ENCODE results near the gene GREM2. TPM values are rescaled to one million over a fixed set of nuclear protein-coding genes. Genes with fewer than 3 reads are reported as not detected.

The GREM2 gene
- polyA plus RNA-seq (2013, experiment 1 of 4), result 0.15 TPM
- polyA plus RNA-seq (2013, experiment 2 of 4), result 0.11 TPM
- 0.43 TPM for polyA plus RNA-seq (2013, experiment 3 of 4)
- polyA plus RNA-seq (2013, experiment 4 of 4), result 0.53 TPM

DNA sequence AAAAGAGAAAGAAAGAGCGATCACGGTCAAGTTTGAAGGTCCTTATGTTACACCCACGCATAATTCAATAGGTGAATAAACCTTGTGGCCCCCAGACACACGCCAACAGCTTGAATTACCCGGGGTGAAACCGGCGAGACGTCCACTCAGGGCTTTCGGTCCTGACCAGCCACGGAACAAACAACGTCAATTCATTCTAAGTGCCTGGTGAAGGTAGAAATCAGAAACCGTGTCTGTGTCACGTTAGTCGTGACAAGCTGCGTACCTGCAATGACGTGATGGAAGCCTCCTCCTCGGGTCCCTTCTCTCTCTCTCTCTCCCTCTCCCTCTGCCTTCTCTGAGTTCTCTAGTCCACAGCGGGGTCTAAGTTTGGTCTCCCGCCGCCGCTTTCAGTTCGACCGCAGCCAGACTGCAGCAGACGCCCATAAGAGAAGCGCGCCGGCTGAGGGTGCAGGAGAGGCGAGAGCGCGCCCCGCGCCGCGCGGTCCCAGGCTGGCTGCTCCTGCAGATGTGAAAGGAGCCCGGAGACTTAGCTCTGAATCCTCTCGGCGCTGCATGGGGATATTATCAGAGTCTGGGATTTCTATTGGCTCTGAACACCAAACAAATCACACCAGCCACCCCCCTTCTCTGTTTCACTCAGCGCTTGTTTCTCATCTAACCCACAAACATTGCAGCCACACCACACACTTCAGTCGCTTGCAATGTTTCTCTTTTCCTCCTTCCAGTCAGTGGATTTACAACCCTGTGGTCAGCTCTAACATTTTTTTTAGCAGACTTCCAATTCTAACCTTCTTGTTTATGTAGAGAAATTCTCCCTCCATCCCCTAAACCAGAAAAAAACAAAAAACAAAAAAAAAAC lies at the start of gene GREM2:
GREM2 (minus strand) TSS at position 537 of the 862 bp plus-strand sequence. CDS start 118,680 bp downstream, outside the sequence.
- no peak within 1 kb of the TSS for H3K27ac ChIP-seq (ENCODE audit: insufficient read depth, low read depth, low read length, poor library complexity, severe bottlenecking)
- 3 to 4% methylated on average over 40 of the region's 40 CpGs for WGBS, 2 experiments
- peaks cover 4% of the 10 kb centered on the region for H3K4me1 ChIP-seq (ENCODE audit: control insufficient read depth, insufficient read depth, low read length)

DNA sequence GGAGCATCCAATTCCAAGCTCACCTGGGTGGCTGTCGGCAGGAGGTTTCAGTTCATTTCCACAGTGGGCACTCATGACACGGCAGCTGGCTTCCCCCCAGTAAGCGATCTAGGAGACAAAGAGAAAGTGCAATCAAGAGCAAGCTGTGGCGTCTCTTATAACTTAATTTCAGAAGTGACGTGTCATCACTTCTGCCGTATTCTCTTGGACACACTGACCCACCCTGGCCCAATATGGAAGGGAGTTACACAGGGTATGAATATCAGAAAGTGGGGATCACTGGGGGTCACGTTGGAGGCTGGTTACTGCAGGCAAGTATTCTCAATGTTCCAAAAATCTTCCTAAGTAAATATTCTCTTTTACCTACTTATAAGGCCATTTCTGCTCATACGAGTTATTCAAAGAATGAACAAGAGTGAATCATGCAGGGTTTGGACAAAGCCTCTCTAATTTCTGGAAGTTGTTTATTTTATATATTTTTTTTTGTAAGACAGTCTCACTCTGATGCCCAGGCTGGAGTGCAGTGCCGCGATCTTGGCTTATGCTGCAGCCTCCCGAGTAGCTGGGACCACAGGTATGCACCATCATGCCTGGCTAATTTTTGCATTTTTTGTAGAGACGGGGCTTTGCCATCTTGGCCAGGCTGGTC lies 46.5 kb upstream of the GREM2 start:
- Histone ChIP-seq H3K4me3 (ENCODE audit: insufficient read depth, low read depth, low read length) (no peak overlapping the region), H3K9me3 (ENCODE audit: control insufficient read depth, low read length) (no peaks in the 10 kb centered on the region), H3K36me3 (ENCODE audit: control insufficient read depth, insufficient read depth, low read length) (no peaks in the 10 kb centered on the region), H3K4me1 (ENCODE audit: control insufficient read depth, insufficient read depth, low read length) (no peaks in the 10 kb centered on the region), H3K27me3 (ENCODE audit: control insufficient read depth, insufficient read depth, low read length, poor library complexity, severe bottlenecking) (no peaks in the 10 kb centered on the region), H3K27ac (ENCODE audit: insufficient read depth, low read depth, low read length, poor library complexity, severe bottlenecking) (no peak overlapping the region)
- WGBS, 2 experiments, result 87% methylated on average over 11 to 12 of the region's 12 CpGs

More for the DNA sequence above, at the start of gene GREM2:
- Histone ChIP-seq H3K36me3 (ENCODE audit: control insufficient read depth, insufficient read depth, low read length) (no peaks in the 10 kb centered on the region), H3K9me3 (ENCODE audit: control insufficient read depth, low read length) (no peaks in the 10 kb centered on the region), H3K4me3 (ENCODE audit: insufficient read depth, low read depth, low read length) (peak within 1 kb of the TSS; percentile 54), H3K27me3 (ENCODE audit: control insufficient read depth, insufficient read depth, low read length, poor library complexity, severe bottlenecking) (peaks cover 25% of the 10 kb centered on the region)

DNA sequence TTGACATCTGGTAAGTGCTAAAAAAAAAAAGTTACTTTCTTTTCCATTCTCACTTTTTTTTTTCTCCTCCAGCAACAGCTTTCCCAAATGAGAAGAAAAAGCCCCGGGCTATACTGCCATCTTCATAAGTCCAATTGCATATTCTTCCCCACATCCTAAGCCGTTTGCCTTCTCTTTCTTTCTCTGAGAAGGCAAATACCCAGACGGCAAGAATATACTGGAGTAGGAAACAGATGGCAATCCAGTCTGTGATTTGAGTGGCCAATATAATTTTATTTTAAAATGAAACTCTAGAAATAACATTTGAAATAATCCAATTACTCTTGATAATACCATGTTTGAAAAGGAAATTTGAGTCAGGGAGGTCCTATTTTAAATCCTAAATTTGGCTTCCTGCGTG lies 44.6 kb upstream of the GREM2 start:
- no peak overlapping the region for H3K27ac ChIP-seq (ENCODE audit: insufficient read depth, low read depth, low read length, poor library complexity, severe bottlenecking)
- H3K9me3 ChIP-seq (ENCODE audit: control insufficient read depth, low read length), result no peaks in the 10 kb centered on the region
- no peaks in the 10 kb centered on the region for H3K4me1 ChIP-seq (ENCODE audit: control insufficient read depth, insufficient read depth, low read length)
- no peaks in the 10 kb centered on the region for H3K27me3 ChIP-seq (ENCODE audit: control insufficient read depth, insufficient read depth, low read length, poor library complexity, severe bottlenecking)
- 84 to 85% methylated on average over 2 to 4 of the region's 4 CpGs for WGBS, 2 experiments
- no peaks in the 10 kb centered on the region for H3K36me3 ChIP-seq (ENCODE audit: control insufficient read depth, insufficient read depth, low read length)
- H3K4me3 ChIP-seq (ENCODE audit: insufficient read depth, low read depth, low read length), result no peak overlapping the region

- no peaks in the 10 kb centered on the region for H3K36me3 ChIP-seq (ENCODE audit: control insufficient read depth, insufficient read depth, low read length)
- no peak overlapping the region for H3K4me3 ChIP-seq (ENCODE audit: insufficient read depth, low read depth, low read length)
- 94 to 98% methylated on average over 3 of the region's 3 CpGs for WGBS, 2 experiments
- no peak overlapping the region for H3K27ac ChIP-seq (ENCODE audit: insufficient read depth, low read depth, low read length, poor library complexity, severe bottlenecking)
- H3K4me1 ChIP-seq (ENCODE audit: control insufficient read depth, insufficient read depth, low read length), result no peaks in the 10 kb centered on the region
- H3K27me3 ChIP-seq (ENCODE audit: control insufficient read depth, insufficient read depth, low read length, poor library complexity, severe bottlenecking), result no peaks in the 10 kb centered on the region
- no peaks in the 10 kb centered on the region for H3K9me3 ChIP-seq (ENCODE audit: control insufficient read depth, low read length)
Observed at GRCh38 chr1:240652961-240653409, 41.0 kb upstream of the GREM2 start.

DNA sequence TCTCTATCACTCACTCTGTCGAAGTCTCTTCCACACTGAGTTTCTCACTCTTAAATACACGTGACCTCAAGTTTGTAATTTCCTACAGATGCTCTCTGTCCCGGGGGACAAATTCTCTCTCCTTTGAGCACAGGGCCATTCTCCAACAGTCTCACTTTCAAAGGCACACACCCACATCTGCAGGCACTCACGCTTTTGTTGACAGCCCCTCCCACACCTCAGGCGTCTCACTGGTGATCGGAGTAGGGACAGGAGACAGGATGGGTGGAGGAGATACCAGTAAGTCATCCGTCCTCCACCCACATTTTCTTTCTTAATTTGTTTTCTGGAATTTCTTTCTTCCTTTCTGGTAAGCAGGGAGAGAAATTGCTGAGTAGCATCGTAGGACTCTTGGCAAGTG lies 40.6 kb upstream of the GREM2 start:
- Histone ChIP-seq H3K27ac (ENCODE audit: insufficient read depth, low read depth, low read length, poor library complexity, severe bottlenecking) (no peak overlapping the region), H3K36me3 (ENCODE audit: control insufficient read depth, insufficient read depth, low read length) (no peaks in the 10 kb centered on the region), H3K9me3 (ENCODE audit: control insufficient read depth, low read length) (no peaks in the 10 kb centered on the region), H3K4me1 (ENCODE audit: control insufficient read depth, insufficient read depth, low read length) (no peaks in the 10 kb centered on the region), H3K4me3 (ENCODE audit: insufficient read depth, low read depth, low read length) (no peak overlapping the region), H3K27me3 (ENCODE audit: control insufficient read depth, insufficient read depth, low read length, poor library complexity, severe bottlenecking) (no peaks in the 10 kb centered on the region)
- 73 to 82% methylated on average over 6 to 8 of the region's 8 CpGs for WGBS, 2 experiments

- Histone ChIP-seq H3K9me3 (ENCODE audit: control insufficient read depth, low read length) (no peaks in the 10 kb centered on the region), H3K27ac (ENCODE audit: insufficient read depth, low read depth, low read length, poor library complexity, severe bottlenecking) (no peak overlapping the region), H3K4me3 (ENCODE audit: insufficient read depth, low read depth, low read length) (no peak overlapping the region), H3K27me3 (ENCODE audit: control insufficient read depth, insufficient read depth, low read length, poor library complexity, severe bottlenecking) (no peaks in the 10 kb centered on the region), H3K4me1 (ENCODE audit: control insufficient read depth, insufficient read depth, low read length) (no peaks in the 10 kb centered on the region), H3K36me3 (ENCODE audit: control insufficient read depth, insufficient read depth, low read length) (no peaks in the 10 kb centered on the region)
Observed at GRCh38 chr1:240650877-240651276, 38.9 kb upstream of the GREM2 start.

DNA sequence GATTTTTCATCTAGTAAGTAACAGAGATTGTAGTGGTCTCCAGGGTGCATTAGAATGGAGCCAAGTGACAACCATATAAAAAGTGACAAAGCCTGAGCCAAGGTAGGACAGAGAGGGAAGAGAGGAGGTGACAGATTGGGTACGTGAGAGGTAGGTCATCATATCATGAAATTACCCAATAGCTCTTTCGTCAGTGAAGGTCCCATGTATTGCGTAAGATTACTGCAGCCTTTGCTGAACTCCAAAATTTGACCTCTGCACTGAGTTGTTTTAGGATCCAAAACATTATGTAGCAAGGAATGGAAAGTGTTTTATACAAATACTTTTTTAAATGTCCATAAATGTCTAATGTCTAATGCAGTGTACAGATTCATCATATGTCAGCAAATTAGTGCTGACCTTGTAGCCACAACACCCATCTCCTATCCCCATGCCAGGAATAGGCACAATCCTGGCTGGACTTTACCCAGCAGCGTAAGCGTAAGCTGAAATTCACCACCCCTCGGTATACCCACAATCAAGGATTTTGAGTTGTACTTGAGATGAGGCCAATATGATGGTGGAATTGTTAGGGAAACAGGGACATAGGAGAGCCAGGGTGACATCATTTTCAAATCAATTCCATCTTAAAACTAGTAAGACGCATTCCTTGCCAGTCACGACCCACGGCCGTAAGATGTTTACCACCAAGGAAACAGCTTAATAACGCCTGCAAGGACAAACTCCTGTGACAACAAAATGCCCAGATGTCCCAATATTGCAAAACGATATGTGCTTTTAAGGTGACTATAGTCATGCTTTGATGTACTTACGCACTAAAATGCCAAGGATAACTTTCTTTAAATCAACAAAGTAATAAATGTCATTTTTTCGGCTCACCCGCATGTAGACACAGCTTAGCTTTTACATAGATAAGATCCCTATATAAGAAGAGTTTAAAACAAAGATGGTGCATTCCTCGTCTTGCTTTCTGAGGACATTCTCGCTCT lies 38.1 kb upstream of the GREM2 start:
- no peaks in the 10 kb centered on the region for H3K9me3 ChIP-seq (ENCODE audit: control insufficient read depth, low read length)
- H3K36me3 ChIP-seq (ENCODE audit: control insufficient read depth, insufficient read depth, low read length), result no peaks in the 10 kb centered on the region
- no peak overlapping the region for H3K27ac ChIP-seq (ENCODE audit: insufficient read depth, low read depth, low read length, poor library complexity, severe bottlenecking)
- H3K4me1 ChIP-seq (ENCODE audit: control insufficient read depth, insufficient read depth, low read length), result no peaks in the 10 kb centered on the region
- no peak overlapping the region for H3K4me3 ChIP-seq (ENCODE audit: insufficient read depth, low read depth, low read length)
- WGBS, 2 experiments, result 93 to 95% methylated on average over 14 to 17 of the region's 17 CpGs
- no peaks in the 10 kb centered on the region for H3K27me3 ChIP-seq (ENCODE audit: control insufficient read depth, insufficient read depth, low read length, poor library complexity, severe bottlenecking)

GRCh38 chr1:240646571-240647240 lies 34.8 kb upstream of the GREM2 start:
- H3K27ac ChIP-seq (ENCODE audit: insufficient read depth, low read depth, low read length, poor library complexity, severe bottlenecking), result no peak overlapping the region
- no peaks in the 10 kb centered on the region for H3K27me3 ChIP-seq (ENCODE audit: control insufficient read depth, insufficient read depth, low read length, poor library complexity, severe bottlenecking)
- H3K36me3 ChIP-seq (ENCODE audit: control insufficient read depth, insufficient read depth, low read length), result no peaks in the 10 kb centered on the region
- H3K9me3 ChIP-seq (ENCODE audit: control insufficient read depth, low read length), result no peaks in the 10 kb centered on the region
- no peaks in the 10 kb centered on the region for H3K4me1 ChIP-seq (ENCODE audit: control insufficient read depth, insufficient read depth, low read length)
- WGBS, 2 experiments, result 91 to 95% methylated on average over 7 of the region's 7 CpGs
- no peak overlapping the region for H3K4me3 ChIP-seq (ENCODE audit: insufficient read depth, low read depth, low read length)

DNA sequence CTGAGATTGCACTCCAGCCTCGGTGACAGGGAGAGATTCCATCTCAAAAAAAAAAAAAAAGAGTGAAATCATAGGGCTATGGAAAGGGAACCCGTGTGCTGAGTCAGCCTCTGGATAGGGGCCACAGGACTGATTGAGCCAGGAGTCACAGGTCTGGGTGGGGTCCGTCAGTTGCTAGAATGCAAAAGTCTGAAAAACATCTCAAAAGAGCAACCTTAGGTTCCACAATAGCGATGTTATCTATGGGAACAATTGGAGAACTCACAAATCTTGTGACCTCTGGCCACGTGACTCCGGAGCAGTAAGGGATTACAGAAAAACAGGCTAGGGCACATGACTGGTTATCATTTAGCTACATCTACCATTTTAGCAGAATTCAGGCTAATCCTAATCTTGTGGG lies 32.8 kb upstream of the GREM2 start:
- Histone ChIP-seq H3K4me1 (ENCODE audit: control insufficient read depth, insufficient read depth, low read length) (no peaks in the 10 kb centered on the region), H3K9me3 (ENCODE audit: control insufficient read depth, low read length) (no peaks in the 10 kb centered on the region), H3K27me3 (ENCODE audit: control insufficient read depth, insufficient read depth, low read length, poor library complexity, severe bottlenecking) (no peaks in the 10 kb centered on the region), H3K36me3 (ENCODE audit: control insufficient read depth, insufficient read depth, low read length) (no peaks in the 10 kb centered on the region), H3K27ac (ENCODE audit: insufficient read depth, low read depth, low read length, poor library complexity, severe bottlenecking) (no peak overlapping the region), H3K4me3 (ENCODE audit: insufficient read depth, low read depth, low read length) (no peak overlapping the region)
- WGBS, 2 experiments, result 77 to 78% methylated on average over 6 of the region's 6 CpGs
